WI38 (cell line): Measurements from ENCODE around the gene TMEM201.
"Not testable (repeated sequence)": the region's sequence is repeated elsewhere in the genome, so short reads cannot be mapped to it uniquely, and the experiment has no call there.

Experiments used
- H3K4me3 ChIP-seq: 2 replicates; pipeline ENCODE4 v1.5.1; 2011; ENCODE audit warnings: low read depth, mild to moderate bottlenecking, control low read depth, low read length
- TF ChIP-seq, protein P1 (sequence below): IDR thresholded peaks from 2 replicates; pipeline ENCODE4 v1.5.1; 2012; ENCODE audit warnings: low read depth, mild to moderate bottlenecking, control low read depth, low read length

TMEM201 gene

GRCh38 chr1:9561429-9561828 is 27.3 kb upstream of the TMEM201 start:
- TF ChIP-seq, protein P1, sequence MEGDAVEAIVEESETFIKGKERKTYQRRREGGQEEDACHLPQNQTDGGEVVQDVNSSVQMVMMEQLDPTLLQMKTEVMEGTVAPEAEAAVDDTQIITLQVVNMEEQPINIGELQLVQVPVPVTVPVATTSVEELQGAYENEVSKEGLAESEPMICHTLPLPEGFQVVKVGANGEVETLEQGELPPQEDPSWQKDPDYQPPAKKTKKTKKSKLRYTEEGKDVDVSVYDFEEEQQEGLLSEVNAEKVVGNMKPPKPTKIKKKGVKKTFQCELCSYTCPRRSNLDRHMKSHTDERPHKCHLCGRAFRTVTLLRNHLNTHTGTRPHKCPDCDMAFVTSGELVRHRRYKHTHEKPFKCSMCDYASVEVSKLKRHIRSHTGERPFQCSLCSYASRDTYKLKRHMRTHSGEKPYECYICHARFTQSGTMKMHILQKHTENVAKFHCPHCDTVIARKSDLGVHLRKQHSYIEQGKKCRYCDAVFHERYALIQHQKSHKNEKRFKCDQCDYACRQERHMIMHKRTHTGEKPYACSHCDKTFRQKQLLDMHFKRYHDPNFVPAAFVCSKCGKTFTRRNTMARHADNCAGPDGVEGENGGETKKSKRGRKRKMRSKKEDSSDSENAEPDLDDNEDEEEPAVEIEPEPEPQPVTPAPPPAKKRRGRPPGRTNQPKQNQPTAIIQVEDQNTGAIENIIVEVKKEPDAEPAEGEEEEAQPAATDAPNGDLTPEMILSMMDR = no peak
- H3K4me3 ChIP-seq = no peak overlapping the region

- TF ChIP-seq, protein P1 = no peak
- no peak overlapping the region for H3K4me3 ChIP-seq
These were observed 19.4 kb upstream of the TMEM201 start for GRCh38 chr1:9569267-9569666.

- H3K4me3 ChIP-seq = not testable (repeated sequence)
These were observed 17.7 kb upstream of the TMEM201 start for GRCh38 chr1:9570886-9571529.

GRCh38 chr1:9573723-9574122 is 15.0 kb upstream of the TMEM201 start:
- TF ChIP-seq, protein P1 = no peak
- no peak overlapping the region for H3K4me3 ChIP-seq

- TF ChIP-seq, protein P1 = no peak
- H3K4me3 ChIP-seq = no peak overlapping the region
These were observed 13.2 kb upstream of the TMEM201 start for GRCh38 chr1:9575486-9575885.

GRCh38 chr1:9576903-9577302 is 11.8 kb upstream of the TMEM201 start:
- no peak overlapping the region for H3K4me3 ChIP-seq
- TF ChIP-seq, protein P1 = no peak

GRCh38 chr1:9577423-9577822 is 11.3 kb upstream of the TMEM201 start:
- TF ChIP-seq, protein P1 = no peak
- no peak overlapping the region for H3K4me3 ChIP-seq

DNA sequence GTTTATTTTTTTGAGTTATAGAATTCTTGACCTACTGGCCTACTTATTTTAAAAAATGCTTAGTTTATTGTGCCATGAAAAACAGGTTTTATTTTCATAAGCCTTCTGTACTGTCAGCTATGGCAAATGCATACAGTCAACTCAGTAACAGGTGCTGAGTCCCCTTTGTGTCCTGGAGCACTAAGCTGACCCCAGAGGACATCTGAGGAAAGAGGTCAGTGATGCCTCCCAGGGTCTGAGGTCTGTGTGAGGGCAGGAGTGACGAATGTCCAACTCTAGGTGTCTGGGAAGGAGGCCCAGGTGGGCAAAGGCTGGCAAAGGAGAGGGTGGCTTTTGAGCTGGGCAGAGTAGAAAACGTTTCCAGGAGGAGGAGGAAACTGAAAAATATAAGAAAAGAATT is 7.8 kb upstream of the TMEM201 start:
- TF ChIP-seq, protein P1 = no peak
- no peak overlapping the region for H3K4me3 ChIP-seq
